HCT116 (cell line): ENCODE measurements around the gene WWOX. TPM values are rescaled to one million over a fixed set of nuclear protein-coding genes. Genes with fewer than 3 reads are reported as not detected.

Experiments used
- ATAC-seq: fragments of 200-7000 bp; cut with Tn5 transposase; 2 replicates; pipeline ENCODE4 v1.9.1; 2020; ENCODE audit warnings: mild to moderate bottlenecking, moderate library complexity
- BruUV-seq: library from RNA; stranded (reverse); fragments of 400-500 nt; replicated peaks from 2 replicates; lab custom pipeline; 2021; lab: Mats Ljungman, UMichigan
- CTCF ChIA-PET: fragments of 300-600 bp; sonication (Branson Sonifier 250); formaldehyde crosslinking; loops from one replicate; lab custom pipeline; 2021; ENCODE audit warnings: antibody characterized with exemption; lab: Charles Lee
- POLR2A ChIA-PET: fragments of 300-600, 350-600 bp; sonication (Branson Sonifier 250); formaldehyde crosslinking; loops from one replicate; lab custom pipeline; 2021; ENCODE audit warnings: antibody characterized with exemption; lab: Charles Lee
- RAD21 ChIA-PET, 2 experiments: fragments of 300-600 bp; sonication (Branson Sonifier 250); formaldehyde crosslinking; loops; one replicate each; lab custom pipeline; 2023; ENCODE audit warnings: low total read pairs in 2 of 2; ENCODE audit not compliant: uncharacterized antibody in 2 of 2, unreplicated experiment in 2 of 2, low non-redundant PET in 1 of 2; lab: Charles Lee
- DNase-seq: peaks from one replicate; pipeline ENCODE4 v3.0.0-alpha.2; 2010; ENCODE audit warnings: low read depth, low spot score
- H2AFZ ChIP-seq: fragments of 200-600 bp; shearing (Covaris generic), sonication (generic); 2 replicates; pipeline ENCODE4 v1.6.1; 2017; ENCODE audit warnings: low read depth, mixed run types, mixed read lengths, antibody characterized with exemption, low read length; ENCODE audit not compliant: poor library complexity, severe bottlenecking
- H3K27ac ChIP-seq: 2 replicates; pipeline ENCODE4 v1.5.1; 2012; ENCODE audit warnings: low read depth, low read length
- H3K27me3 ChIP-seq: fragments of 200-600 bp; sonication (generic); 2 replicates; pipeline ENCODE4 v1.6.1; 2016; ENCODE audit warnings: mixed run types, low read length, mixed read lengths; ENCODE audit not compliant: insufficient read depth
- H3K36me3 ChIP-seq, 2 experiments: fragments of 200-500 bp in 1 of 2; fragments of 200-600 bp in 1 of 2; sonication (Bioruptor generic) in 1 of 2; sonication (generic) in 1 of 2; 2 replicates each; pipeline versions ENCODE4 v1.5.1 to v1.6.1; 2014 to 2016; ENCODE audit warnings: low read length in 2 of 2, inconsistent platforms in 1 of 2, mixed read lengths in 1 of 2, mixed run types in 1 of 2; ENCODE audit not compliant: insufficient read depth in 2 of 2, control insufficient read depth in 1 of 2
- H3K4me1 ChIP-seq, 2 experiments: fragments of 200-600 bp in 1 of 2; sonication (generic) in 1 of 2; 2 replicates each; pipeline versions ENCODE4 v1.5.1 to v1.6.1; 2012 to 2017; ENCODE audit warnings: low read length in 2 of 2, inconsistent platforms in 1 of 2, mild to moderate bottlenecking in 1 of 2, mixed read lengths in 1 of 2, mixed run types in 1 of 2, moderate library complexity in 1 of 2; ENCODE audit not compliant: insufficient read depth in 2 of 2, control insufficient read depth in 1 of 2
- H3K4me2 ChIP-seq: fragments of 200-600 bp; sonication (generic); 2 replicates; pipeline ENCODE4 v1.6.1; 2017; ENCODE audit warnings: mixed run types, low read length, mixed read lengths
- H3K4me3 ChIP-seq, 2 experiments: fragments of 200-600 bp in 1 of 2; sonication (generic) in 1 of 2; replicated peaks in 1 of 2; 2 replicates each; pipeline ENCODE4 v1.5.1; 2011 to 2016; ENCODE audit warnings: low read length in 2 of 2, control low read depth in 1 of 2, low read depth in 1 of 2, mild to moderate bottlenecking in 1 of 2, mixed read lengths in 1 of 2, mixed run types in 1 of 2
- H3K79me2 ChIP-seq: fragments of 200-600 bp; sonication (generic); 2 replicates; pipeline ENCODE4 v1.6.1; 2017; ENCODE audit warnings: mild to moderate bottlenecking, mixed run types, low read length, moderate library complexity, mixed read lengths; ENCODE audit not compliant: insufficient read depth
- H3K9ac ChIP-seq: fragments of 200-600 bp; sonication (generic); 2 replicates; pipeline ENCODE4 v1.6.1; 2016; ENCODE audit warnings: low read length, mixed read lengths
- H3K9me2 ChIP-seq: fragments of 200-600 bp; sonication (generic), shearing (Covaris generic); 2 replicates; pipeline ENCODE4 v1.6.1; 2017; ENCODE audit warnings: mixed run types, mild to moderate bottlenecking, moderate library complexity; ENCODE audit not compliant: insufficient read depth
- H3K9me3 ChIP-seq, 2 experiments: fragments of 200-500 bp in 1 of 2; fragments of 200-600 bp in 1 of 2; sonication (Bioruptor generic) in 1 of 2; sonication (generic) in 1 of 2; 2 replicates each; pipeline ENCODE4 v1.6.1; 2014 to 2017; ENCODE audit warnings: low read length in 2 of 2, mixed read lengths in 2 of 2, inconsistent platforms in 1 of 2, low read depth in 1 of 2, mild to moderate bottlenecking in 1 of 2, mixed run types in 1 of 2, moderate library complexity in 1 of 2; ENCODE audit not compliant: control insufficient read depth in 1 of 2, insufficient read depth in 1 of 2
- H4K20me1 ChIP-seq: fragments of 200-600 bp; sonication (generic), shearing (Covaris generic); 2 replicates; pipeline ENCODE4 v1.6.1; 2017; ENCODE audit warnings: mixed run types, mild to moderate bottlenecking, moderate library complexity; ENCODE audit not compliant: insufficient read depth
- ATF3 ChIP-seq: IDR thresholded peaks from 2 replicates; pipeline ENCODE4 v1.6.1; 2012
- CBX3 ChIP-seq: IDR thresholded peaks from 2 replicates; pipeline ENCODE4 v1.6.1; 2012; ENCODE audit warnings: low read depth
- CEBPB ChIP-seq: IDR thresholded peaks from 2 replicates; pipeline ENCODE4 v1.6.1; 2012; ENCODE audit warnings: low read depth
- CTCF ChIP-seq, 3 experiments: fragments of 200-600 bp in 1 of 3; sonication (generic) in 1 of 3; IDR thresholded peaks in 2 of 3; conservative IDR thresholded peaks in 1 of 3; 2 replicates each; pipeline ENCODE4 v1.5.1; 2012 to 2017; ENCODE audit warnings: low read depth in 2 of 3, low read length in 2 of 3, antibody characterized with exemption in 1 of 3, borderline replicate concordance in 1 of 3, control low read depth in 1 of 3, mild to moderate bottlenecking in 1 of 3, mixed read lengths in 1 of 3, mixed run types in 1 of 3, moderate library complexity in 1 of 3; ENCODE audit not compliant: insufficient read depth in 1 of 3
- EGR1 ChIP-seq: IDR thresholded peaks from 2 replicates; pipeline ENCODE4 v1.6.1; 2012; ENCODE audit warnings: low read depth
- ELF1 ChIP-seq: IDR thresholded peaks from 2 replicates; pipeline ENCODE4 v1.6.1; 2012; ENCODE audit warnings: low read depth, borderline replicate concordance
- EZH2 ChIP-seq: fragments of 200-600 bp; sonication (generic); IDR thresholded peaks from 2 replicates; pipeline ENCODE4 v1.6.1; 2017; ENCODE audit warnings: antibody characterized with exemption, mixed run types
- FOSL1 ChIP-seq: IDR thresholded peaks from 2 replicates; pipeline ENCODE4 v1.6.1; 2012; ENCODE audit warnings: low read depth
- JUND ChIP-seq: IDR thresholded peaks from 2 replicates; pipeline ENCODE4 v1.6.1; 2012
- MAX ChIP-seq: IDR thresholded peaks from 2 replicates; pipeline ENCODE4 v1.6.1; 2012
- POLR2AphosphoS5 ChIP-seq: IDR thresholded peaks from 2 replicates; pipeline ENCODE4 v1.6.1; 2011; ENCODE audit warnings: mild to moderate bottlenecking, low read depth, low read length, moderate library complexity
- RAD21 ChIP-seq: IDR thresholded peaks from 2 replicates; pipeline ENCODE4 v1.6.1; 2012; ENCODE audit warnings: low read depth, mild to moderate bottlenecking
- REST ChIP-seq: IDR thresholded peaks from 2 replicates; pipeline ENCODE4 v1.6.1; 2012; ENCODE audit warnings: low read depth
- SIN3A ChIP-seq: IDR thresholded peaks from 2 replicates; pipeline ENCODE4 v1.6.1; 2012; ENCODE audit warnings: low read depth
- SP1 ChIP-seq: IDR thresholded peaks from 2 replicates; pipeline ENCODE4 v1.6.1; 2012; ENCODE audit warnings: low read depth
- TCF7L2 ChIP-seq: IDR thresholded peaks from 2 replicates; pipeline ENCODE4 v1.7.0; 2011; ENCODE audit warnings: borderline replicate concordance, inconsistent platforms; ENCODE audit not compliant: insufficient read depth, insufficient read length; ENCODE audit errors: extremely low read depth
- YY1 ChIP-seq: IDR thresholded peaks from 2 replicates; pipeline ENCODE4 v1.6.1; 2011; ENCODE audit warnings: low read length, low read depth, moderate library complexity, mild to moderate bottlenecking; ENCODE audit not compliant: insufficient replicate concordance; ENCODE audit errors: extremely low read depth
- ZFX ChIP-seq: fragments of 450-650 bp; IDR thresholded peaks from 2 replicates; pipeline ENCODE4 v1.6.1; 2017
- ZNF274 ChIP-seq: fragments of 200-500 bp; sonication (Bioruptor generic); IDR thresholded peaks from 2 replicates; pipeline ENCODE4 v1.6.1; 2014; ENCODE audit warnings: mild to moderate bottlenecking, low read depth, low read length, inconsistent platforms
- intact Hi-C: fragments of 100-400 bp; cut with micrococcal nuclease; formaldehyde crosslinking; loops from 2 replicates; pipeline ENCODE4 v1.10.0; 2022
- total RNA-seq: library from RNA; stranded (reverse); gene quantifications from one replicate; pipeline ENCODE4 v1.2.1, GENCODE V29; 2021; ENCODE audit not compliant: unreplicated experiment

The WWOX gene
- total RNA-seq, 1 experiment from 2014 or later, result 13.7 TPM

- CTCF ChIA-PET, result no interaction called here
- Histone ChIP-seq H3K27ac (no peak overlapping the region), H2AFZ (no peak overlapping the region), H3K4me2 (no peak overlapping the region), H3K9me2 (no peaks in the 10 kb centered on the region), H3K79me2 (no peaks in the 10 kb centered on the region), H3K9ac (no peak overlapping the region), H3K9me3 (no peaks in the 10 kb centered on the region), H3K4me1 (no peaks in the 10 kb centered on the region), H3K36me3 (no peaks in the 10 kb centered on the region), H4K20me1 (no peaks in the 10 kb centered on the region), H3K27me3 (no peaks in the 10 kb centered on the region), H3K4me3 (no peak overlapping the region)
- BruUV-seq, result no TSS peak
- no peak for TF ChIP-seq EGR1
- no peak for TF ChIP-seq EZH2
- no peak for TF ChIP-seq FOSL1
- TF ChIP-seq ZNF274, result no peak
- TF ChIP-seq RAD21, result no peak
- no peak for TF ChIP-seq YY1
- no peak for TF ChIP-seq JUND
- no peak for TF ChIP-seq SIN3A
- no peak for TF ChIP-seq ELF1
- no peak for TF ChIP-seq REST
- no peak for TF ChIP-seq ZFX
- TF ChIP-seq CEBPB, result no peak
- no peak for TF ChIP-seq CBX3
- TF ChIP-seq POLR2AphosphoS5, result no peak
- TF ChIP-seq ATF3, result no peak
- no peak for TF ChIP-seq SP1
- TF ChIP-seq CTCF (IDR thresholded peaks at IDR 0.05 in 2 of 3, conservative IDR thresholded peaks at IDR 0.05 in 1 of 3; ENCODE audit: borderline replicate concordance in 1 of 3, insufficient read depth in 1 of 3, low read depth in 2 of 3, low read length in 2 of 3), result no peak
- TF ChIP-seq MAX, result no peak
- no peak for TF ChIP-seq TCF7L2
- intact Hi-C loops, result no loop called here
- RAD21 ChIA-PET, result no interaction called here
- POLR2A ChIA-PET, result no interaction called here
- ATAC-seq, result no peak
- DNase-seq, result no peak
These were observed 192.8 kb downstream of the WWOX start for GRCh38 chr16:78292086-78292843.
